Heart left ventricle (tissue), 13 donors: ENCODE results near the gene NACAD.

Experiments used
- CTCF ChIP-seq, 12 donors: fragments of 200-600 bp; sonication (generic) in 4 of 12; IDR thresholded peaks; one replicate each; pipeline versions ENCODE4 v1.5.0 to v1.8.0; 2018 to 2022; ENCODE audit warnings: antibody characterized with exemption in 12 of 12, mild to moderate bottlenecking in 5 of 12
- POLR2A ChIP-seq, 2 donors: fragments of 450-650 bp; IDR thresholded peaks; one replicate each; pipeline ENCODE4 v1.6.1; 2017; ENCODE audit warnings: antibody characterized with exemption in 2 of 2, mild to moderate bottlenecking in 2 of 2, moderate library complexity in 2 of 2
- donor health status: ischemic (EF 13 %, LVEDD 7.1; RV severe dilation, severe dysfunction).
- donor health status: DM: no; HTN: yes; CAD: no.
- donor health status: DM: no; HTN: no; CAD: no.
- donor health status: ischemic (EF 25% LVEDD 6.9; RV normal size, moderate dysfunction).
- donor health status: ischemic (EF 25% LVEDD 5.7; RV mildly dilated, moderate dysfunction).
- donor health status: ischemic (EF 35%, LVEDD 5.7; RV mildly dilated, moderate dysfunction).
- donor health status: nonischemic (EF 11% LVEDD 7.7; RV severe dilation, severe dysfunction).
- donor health status: DM: yes; HTN: yes; CAD: no.
- donor health status: PGD.
- donor health status: ischemic (EF 29% LVEDD 5.4; RV normal size, mild dysfunction).
- donor health status: nonischemic (EF 23%, LVEDD 6.1; RV moderate dilation, normal function).

DNA sequence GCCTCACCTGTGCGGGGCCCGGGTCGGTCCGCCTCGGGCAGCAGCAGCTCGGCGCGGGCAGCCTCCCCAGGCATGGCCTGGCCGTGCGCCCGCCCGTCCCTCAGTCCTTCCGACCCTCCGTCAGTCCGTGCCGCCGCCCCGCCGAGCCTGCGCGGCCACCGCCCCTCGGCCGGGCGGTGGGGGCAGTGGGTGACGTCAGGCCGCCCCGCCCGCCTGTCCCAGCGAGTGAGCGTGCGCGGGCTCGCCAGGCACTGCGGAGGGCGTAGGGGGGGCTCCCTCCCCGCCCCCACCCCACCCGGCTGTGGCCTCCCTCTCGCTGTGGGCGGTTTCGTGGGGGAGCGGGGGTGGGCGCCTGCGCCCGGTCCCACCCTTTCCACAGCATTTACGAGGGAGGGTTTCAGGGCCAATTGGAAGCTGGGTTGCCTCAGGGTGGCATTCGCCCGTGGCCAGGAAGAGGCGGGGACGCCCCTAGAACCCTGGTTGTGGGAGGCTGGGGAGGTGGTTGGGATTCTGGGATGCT lies at the start of gene NACAD:
- TF ChIP-seq POLR2A (IDR thresholded peaks at IDR 0.05) (peak in 1 of 2 donors; percentile 18), CTCF (IDR thresholded peaks at IDR 0.05) (no peak)
